HG03064 (cell line): ENCODE results near the gene KCNIP2.
"Not testable (repeated sequence)": the region's sequence is repeated elsewhere in the genome, so short reads cannot be mapped to it uniquely, and the experiment has no call there.

ENCODE experiments used
- ATAC-seq: cut with Tn5 transposase; IDR thresholded peaks from one replicate; pipeline ENCODE4 v1.9.1; 2021; ENCODE audit warnings: low read depth; ENCODE audit not compliant: unreplicated experiment

Gene KCNIP2

DNA sequence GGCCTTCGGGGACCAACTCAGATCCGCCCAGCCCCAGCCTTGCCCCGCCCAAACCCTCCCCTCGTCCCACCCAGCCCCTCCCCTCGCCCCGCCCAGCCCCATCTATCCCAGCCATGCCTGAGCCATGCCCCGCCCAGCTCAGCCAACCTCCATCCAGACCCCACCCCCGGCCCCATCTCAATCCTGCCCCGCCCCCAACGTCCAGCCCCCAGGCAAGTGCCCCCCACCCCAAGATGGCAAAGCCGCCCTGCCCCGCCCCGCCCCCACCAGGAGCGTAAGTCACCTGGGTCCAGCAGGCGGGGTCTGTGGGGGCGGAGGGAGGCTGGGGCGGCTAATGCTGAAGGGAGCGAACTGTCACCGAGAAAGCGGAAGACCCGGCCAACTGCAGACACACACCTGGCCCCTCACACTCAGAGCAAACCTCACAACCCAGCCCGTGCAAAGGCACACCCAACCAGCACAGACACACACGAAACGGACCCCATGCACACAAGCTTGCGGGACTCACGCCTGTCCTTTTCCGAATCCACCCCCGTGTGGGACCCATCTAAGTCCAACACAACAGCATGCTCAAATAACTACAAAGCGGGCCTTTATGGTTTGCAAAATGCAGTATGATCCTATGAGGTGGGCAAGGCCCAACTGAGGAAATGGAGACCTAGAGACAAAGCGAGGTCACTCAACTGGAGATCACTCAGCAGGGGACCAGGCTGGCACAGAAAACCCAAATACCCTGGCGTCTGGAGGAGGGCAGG is 13.9 kb downstream of the KCNIP2 start:
- peak; percentile 6 for ATAC-seq

DNA sequence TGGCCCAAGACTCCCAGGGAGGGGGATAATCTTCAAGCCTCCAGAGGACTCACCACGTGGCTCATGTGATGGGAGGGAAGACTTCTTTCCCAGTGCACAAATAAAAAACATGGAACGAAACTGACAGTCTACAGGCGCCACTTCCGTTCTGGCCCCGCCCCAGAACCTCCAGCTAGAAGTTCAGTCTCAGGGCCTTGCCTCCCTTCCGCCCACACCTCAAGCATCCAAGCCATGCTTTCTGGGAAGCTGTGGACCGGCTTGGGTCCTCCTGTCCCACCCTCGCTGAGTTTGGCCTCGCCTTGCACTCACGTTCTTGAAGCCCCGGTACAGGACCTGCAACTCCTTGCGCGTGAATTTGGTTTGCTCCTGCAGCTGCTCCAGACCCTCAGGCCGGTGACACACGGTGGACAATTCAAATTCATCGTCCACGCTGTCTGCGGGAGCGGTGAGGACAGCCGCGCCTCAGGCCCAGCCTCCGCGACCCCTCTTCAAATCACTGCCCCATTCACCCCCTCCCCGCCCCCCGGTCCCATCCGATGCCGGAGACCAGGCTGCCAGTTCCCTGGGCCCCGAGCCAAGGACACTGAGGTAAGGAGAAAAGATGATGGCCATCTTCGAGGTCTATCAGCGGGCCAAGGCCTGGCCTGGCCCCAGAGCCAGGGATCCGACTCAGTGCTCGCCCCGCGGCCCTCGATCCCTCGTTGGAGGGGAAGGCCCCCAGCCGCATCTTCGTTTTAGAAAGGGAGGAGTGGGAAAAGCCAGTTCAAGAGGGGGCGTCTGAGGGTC is 14.6 kb downstream of the KCNIP2 start:
- ATAC-seq: no peak

DNA sequence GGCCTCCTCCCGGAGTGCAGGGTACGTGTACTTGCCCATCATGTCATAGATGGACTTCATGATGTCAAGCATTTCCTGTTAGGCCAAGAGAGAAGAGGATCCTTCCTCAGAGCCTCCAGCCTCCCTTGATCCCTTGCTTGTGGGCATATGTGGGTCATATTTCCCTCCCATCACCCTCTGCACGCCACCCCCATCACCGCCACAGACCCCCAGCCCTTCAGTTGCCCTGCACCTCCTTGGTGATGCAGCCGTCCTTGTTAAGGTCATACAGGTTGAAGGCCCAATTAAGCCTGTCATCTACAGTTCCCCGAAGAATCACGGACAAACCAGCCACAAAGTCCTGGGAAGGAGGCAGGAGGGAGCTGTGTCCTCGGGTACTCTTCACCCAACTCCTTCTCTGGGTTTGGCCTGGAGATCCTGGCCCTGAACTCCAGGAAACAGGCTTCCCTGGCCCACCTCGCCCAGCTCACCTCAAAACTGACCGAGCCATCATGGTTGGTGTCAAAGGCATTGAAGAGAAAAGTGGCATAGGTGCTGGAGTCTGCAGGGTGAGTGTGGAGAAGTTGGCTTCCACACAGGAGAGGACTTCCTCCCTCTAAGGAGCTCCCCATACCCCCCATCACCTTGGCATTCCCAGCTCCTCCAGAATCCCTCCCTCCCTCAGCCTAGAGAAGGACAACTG is 15.5 kb downstream of the KCNIP2 start:
- ATAC-seq: no peak

DNA sequence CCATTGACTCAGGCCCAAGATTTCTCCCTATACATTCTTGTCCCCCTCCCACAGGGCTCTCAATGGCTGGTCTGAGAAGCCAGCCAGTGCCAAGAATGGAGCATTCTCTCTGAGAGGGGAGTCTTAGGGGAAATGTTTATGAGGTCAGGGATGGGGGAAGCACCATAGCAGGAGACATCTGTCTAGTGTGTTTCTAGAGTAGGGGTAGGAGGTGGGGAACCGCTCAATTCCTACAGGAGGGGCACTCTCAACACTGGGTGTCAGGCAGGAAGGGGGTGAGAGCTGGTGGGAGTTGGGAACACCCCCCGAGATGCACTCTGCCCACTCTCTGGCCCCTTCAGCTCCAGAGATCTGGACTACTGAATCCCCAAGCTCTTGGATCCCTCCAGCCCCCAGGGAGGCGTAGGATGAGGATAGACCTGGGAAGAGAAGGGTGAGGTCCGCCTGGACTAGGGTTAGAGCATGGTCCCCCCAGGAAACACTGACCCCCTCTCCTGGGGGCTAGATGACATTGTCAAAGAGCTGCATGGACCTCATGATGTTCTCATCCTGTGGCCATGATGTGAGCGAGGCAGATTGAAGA is 16.7 kb downstream of the KCNIP2 start:
- ATAC-seq: no peak

DNA sequence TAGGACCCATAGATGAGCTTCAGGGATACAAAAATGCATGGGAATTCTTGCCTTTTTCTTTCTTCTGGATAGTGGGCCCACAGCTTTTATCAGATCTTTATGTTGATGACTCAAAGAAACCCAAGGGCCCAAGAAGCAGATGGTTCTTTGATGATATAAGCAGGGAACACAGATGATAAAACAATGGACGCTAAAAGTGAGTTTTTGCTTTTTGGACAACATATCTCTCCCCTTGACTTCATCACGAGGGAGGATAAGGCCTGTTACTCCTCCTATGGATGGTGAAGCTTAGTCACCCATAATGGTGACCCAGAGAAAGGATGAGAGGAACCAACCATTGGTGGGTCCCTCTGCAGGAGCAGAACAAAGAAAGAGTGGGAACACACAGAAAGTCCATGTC is 18.9 kb downstream of the KCNIP2 start:
- ATAC-seq: no peak

DNA sequence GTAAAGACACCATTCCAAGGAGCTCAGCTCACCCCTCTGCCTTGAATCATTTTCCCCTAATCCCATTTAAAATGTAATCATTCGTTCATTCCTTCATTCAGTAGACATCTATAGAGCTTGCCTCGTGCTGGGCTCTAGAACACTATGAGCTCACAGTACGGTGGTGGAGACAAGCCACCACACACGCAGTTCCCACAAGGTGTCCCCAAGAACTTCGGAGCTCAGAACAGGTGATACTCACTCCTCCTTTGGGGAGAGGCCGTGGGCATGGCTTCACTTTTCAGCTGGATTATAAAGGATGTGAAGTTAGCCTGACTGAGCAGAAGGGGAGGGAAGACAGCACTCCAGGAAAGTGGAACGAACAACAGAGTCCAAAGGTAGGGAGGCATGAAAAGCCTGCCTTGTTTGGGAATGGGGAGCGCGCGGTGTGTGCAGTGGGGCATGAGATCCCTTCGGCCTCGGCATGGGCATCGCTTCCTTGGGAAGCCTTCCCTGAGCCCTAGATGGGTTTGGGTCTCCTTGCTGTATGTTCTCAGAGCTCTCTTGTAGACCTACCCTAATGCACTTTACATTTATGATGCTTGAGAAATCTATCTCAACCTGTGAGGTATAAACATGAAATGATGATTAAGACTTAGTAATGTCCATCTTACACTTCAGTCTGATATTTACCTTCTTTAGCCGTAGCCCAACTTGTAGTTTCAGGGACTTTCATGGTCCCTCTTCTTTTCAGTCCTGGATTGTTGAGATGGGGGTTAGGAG is 24.5 kb downstream of the KCNIP2 start:
- ATAC-seq: peak; percentile 17

DNA sequence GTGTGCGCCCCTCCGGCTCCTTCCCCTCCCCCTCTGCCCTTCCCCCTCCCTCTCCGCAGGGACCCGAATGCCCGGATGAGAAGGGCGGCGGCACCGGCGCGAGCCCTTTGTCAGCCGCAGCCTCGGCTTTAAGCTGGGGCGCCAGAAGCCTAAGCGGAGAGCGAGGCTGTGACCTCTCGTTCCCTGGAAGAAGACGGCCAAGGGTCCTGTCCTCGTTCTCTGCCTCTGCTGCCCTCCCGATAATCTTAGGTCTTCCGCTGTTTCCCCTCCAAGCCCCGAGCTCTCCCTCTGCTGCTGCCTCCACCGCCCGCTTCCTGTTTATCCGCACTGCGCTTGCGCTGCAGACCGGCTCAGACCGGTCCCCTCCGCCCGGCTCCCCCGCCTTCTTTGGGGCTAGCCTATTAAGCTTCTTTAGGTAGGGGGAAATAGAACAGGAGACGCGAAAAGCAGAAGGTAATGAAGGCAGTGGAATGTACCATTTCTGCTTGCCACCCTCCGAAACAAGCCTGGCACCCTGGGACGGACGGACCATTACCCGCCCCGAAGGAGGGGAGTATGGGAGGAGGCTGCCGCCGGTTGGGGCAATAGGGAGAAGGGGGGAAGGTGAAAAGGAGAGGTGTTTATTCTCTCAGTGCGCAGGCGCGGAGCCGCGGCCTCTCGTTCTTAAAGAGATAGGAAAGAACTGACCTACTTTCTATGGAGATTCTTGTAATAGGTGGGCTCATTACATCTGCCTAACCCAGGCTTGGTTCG is 25.3 kb downstream of the KCNIP2 start, which contains the start of gene OGA:
OGA (minus strand) TSS at position 326 of the 753 bp plus-strand sequence. CDS start 422 bp downstream, outside the sequence.
- peak; percentile 86 for ATAC-seq

DNA sequence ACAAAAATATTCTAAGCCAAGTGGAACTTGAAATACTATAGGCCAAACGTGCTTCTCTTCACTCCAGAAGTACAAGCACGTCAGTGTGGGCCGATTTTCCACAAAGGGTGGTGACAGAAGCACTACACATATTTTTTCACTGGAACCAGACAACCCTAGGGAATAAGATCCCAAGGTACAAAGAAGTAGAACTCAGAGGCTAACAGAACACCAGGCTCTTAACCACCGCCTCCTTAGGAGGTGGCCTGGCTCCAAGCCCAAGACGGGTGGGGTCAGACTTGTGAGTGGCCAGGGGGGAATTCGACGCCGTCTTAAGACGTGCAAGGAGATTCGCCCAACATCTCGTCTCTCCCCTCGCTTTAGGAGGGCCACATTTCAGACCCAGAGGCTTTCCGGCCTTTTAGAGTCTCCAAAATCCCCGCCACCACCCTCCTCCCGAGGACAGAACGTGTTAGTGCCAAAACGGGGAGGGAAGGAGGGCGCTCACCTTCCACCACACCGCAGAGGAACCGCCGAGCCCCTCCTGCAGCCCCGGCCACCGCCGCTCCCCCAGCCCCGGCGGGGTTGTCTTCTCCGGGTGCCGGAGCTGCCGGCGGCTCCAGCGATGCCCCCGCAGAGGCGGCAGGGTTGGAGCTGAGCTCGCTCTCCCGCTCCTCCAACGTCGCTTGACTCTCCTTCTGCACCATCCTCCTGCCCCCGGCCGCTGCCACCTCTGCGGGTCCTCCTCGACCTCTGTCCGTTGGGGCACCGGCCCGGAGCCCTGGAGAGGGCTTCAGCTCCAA is 26.1 kb downstream of the KCNIP2 start:
- ATAC-seq: no peak

DNA sequence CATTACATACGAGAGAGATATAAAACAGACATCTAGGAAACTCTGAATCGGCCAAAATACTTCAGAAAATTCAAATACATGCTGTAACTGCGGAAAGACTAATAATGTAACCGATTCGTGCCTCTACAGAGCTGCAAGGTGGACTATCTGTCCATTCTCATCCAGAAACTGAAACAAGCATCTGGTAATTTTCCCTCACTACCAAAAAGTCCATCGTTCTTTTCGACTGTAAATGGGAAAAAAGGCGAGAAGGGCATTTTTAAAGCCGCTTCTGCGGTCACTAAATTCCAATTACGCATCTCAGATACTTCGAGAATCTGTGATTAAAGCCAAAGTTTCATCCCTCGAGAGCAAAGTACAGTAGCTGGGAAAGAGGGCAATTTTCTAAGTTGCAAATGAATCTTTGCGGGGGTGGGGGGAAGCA is 26.7 kb downstream of the KCNIP2 start:
- ATAC-seq: no peak

DNA sequence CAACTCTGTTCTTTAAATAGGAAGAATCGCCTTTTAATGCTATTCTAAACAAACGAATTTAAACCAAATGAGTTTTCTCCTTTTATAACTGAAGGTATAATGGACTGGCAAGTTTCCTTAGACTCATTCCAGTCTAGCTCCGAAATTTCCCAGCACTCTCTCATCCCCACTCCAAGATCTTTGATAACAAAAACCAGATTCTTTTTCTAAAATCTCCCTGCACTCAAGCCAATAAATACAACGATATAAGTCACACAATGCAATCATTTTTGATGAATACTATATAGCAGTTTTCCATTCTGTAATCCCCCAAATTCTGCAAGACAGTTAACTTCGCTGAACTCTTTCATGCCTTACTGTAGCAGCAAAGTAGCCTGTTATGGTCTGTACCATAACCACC is 27.2 kb downstream of the KCNIP2 start:
- no peak for ATAC-seq

DNA sequence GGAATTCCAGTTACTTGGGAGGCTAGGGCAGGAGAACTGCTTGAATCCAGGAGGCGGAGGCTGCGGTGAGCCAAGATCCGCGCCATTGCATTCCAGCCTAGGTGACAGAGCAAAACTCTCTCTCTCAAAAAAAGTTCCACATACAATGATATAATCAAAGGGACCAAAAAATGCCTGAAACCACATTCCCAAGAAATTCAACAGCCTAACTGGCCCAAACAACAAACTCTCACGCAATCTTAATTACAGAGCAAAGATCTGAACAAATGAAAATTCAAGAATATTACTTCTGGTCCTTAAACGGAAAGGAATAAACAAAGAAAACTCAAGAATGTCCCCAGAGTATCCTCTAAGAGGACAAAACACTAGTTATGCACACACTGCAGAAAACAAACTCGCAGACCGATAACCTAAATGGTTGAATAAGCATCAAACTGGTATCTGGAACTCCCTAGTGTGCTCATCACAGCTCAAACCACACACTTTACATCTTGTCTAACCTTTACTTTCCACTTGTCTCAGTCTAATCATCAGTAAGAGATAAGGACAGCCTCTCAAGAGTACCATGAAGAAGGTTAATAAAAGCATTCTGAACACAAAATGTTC is 29.0 kb downstream of the KCNIP2 start:
- no peak for ATAC-seq

DNA sequence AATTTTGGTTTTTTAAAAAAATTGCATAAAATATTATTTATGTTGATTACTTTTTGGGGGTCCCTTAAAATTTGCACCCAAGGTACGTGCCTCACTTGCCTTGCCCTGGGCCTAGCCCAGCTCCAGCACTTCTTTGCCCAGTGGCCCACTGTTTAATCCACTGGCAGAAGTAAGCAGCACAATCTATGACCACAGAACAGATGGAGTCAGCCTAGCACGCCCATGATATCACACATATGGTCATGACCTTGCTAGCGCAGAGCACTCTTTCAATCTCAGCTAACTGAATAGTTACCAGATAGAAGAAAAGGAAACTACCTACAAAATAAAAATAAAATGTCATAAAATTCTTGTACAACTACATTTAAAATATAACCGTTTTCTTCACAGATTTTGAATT is 31.0 kb downstream of the KCNIP2 start:
- ATAC-seq: no peak

DNA sequence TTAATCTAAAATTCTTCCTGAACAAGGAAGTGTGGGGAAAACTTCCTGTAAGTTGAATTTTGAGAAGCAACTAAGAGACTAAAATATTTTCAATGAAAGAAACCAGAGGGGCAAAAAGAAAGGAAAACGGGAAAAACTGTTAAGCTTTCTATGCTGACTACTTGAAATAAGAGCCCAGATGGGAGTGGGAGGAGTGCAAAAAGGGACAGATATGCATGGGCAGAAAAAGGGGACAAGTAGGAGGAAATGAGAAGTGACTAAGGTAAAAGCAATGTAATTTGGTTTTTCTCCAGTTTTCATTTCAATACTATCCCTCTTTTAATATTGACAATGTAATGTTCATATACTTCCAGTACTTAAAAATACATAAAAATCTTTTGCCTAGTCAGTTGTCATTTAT is 36.4 kb downstream of the KCNIP2 start:
- no peak for ATAC-seq

DNA sequence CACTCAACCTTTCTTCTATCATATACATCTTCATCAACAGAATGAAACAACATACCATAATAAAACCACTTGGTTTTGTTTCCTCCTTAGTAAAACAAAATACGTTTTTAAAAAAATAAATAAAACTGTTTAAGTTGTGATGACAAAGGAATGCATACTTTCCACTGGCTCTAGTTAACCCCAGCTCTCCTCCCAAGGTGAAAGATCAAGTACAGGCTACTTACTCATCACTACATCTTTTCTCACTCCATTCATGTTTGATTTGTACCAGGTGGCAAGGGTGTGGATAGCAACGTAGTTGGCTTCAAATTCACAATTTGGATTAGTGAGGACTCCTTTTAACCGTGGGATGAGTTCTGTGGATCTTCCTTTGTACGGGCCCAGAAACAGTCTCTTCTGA is 40.1 kb downstream of the KCNIP2 start:
- no peak for ATAC-seq

DNA sequence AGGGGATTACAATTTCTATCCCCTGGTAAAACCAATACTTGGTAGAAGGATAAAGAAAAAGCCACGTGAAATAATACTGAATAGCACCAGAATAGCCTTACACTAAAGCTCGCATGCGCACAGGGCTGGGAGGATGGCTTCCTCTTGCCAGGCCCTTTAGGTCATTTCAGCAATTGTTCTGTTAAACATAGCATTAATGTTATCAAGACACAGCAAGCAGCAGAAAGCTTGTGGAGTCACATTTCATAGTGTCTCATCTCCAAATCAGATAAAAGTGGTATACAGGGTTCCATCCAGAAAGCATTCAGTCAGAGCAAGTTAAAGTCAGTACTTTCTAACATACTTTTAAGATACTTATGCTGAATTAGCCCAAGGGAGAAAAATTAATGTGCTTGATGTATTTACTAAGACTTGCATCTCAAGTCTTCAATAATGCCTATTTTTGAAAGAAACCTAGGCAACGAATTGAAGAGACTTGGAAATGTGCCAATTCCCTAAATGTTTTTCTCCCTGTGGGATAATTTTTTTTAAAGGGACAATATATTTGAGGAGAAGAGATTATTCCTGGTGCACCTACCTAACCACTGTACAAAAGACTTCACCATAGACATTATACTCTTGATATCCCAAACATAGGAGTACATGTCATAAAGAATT is 46.1 kb downstream of the KCNIP2 start:
- no peak for ATAC-seq

DNA sequence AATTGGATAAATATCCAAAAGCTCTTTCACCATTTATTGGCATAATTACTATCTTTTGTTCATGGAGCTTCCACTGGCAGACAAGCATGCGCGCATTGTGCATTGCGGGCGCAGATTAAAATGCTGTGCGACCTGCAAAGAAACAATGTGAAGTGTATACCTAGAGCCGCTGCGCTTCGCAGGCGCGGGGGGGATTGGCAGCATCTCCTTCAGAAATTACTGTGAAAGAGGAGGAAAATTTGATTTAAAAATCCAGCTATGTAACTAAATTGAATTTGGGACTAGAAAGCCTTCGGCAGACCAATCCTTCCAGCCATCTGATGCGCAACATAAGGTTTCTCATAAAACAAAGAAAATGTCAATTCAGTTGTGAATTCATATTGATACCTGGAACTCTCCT is 50.1 kb downstream of the KCNIP2 start:
- ATAC-seq: no peak

DNA sequence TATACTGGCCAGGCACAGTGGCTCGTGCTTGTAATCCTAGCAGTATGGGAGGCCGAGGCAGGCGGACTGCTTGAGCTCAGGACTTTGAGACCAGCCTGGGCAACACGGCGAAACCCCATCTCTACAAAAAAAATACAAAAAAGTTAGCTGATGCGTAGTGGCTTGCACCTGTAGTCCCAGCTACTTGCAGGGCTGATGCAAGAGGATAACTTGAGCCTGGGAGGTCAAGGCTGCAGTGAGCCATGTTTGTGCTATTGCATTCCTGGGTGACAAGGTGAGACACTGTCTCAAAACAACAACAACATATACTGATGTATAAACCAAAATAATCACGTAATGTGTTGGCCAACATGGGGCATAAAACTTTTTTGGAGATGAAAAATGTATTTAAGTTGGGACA is 53.9 kb downstream of the KCNIP2 start:
- no peak for ATAC-seq

DNA sequence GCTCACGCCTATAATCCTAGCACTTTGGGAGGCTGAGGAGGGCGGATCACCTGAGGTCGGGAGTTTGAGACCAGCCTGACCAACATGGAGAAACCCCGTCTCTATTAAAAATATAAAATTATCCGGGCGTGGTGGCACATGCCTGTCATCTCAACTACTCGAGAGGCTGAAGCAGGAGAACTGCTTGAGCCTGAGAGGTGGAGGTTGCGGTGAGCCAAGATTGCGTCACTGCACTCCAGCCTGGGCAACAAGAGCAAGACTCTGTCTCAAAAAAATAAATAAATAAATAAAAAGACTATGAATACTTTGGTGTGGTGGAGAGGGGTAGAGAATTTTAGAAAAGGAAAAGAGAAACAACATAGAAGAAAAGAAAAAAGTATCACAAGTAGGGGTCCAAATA is 54.4 kb downstream of the KCNIP2 start:
- ATAC-seq: not testable (repeated sequence)
